Measurements from ENCODE around the gene LRRC34.

DNA sequence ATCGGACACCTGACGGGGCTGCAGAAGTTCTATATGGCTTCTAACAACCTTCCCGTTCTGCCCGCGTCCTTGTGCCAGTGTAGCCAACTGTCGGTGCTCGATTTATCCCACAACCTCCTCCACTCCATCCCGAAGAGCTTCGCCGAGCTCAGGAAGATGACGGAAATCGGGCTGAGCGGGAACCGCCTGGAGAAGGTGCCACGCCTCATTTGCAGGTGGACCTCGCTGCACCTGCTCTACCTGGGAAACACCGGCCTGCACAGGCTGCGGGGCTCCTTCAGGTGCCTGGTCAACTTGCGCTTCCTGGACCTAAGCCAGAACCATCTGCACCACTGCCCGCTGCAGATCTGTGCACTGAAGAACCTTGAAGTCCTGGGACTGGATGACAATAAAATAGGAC lies 9.8 kb upstream of the LRRC34 start:
- no peak for TF ChIP-seq CTCF (IDR thresholded peaks at IDR 0.05)
- no peak for TF ChIP-seq POLR2A (IDR thresholded peaks at IDR 0.05)
